GM19438 (cell line): ENCODE data around the gene ZFPM1.

Experiments used
- ATAC-seq: cut with Tn5 transposase; IDR thresholded peaks from one replicate; pipeline ENCODE4 v1.9.1; 2021; ENCODE audit warnings: low read depth; ENCODE audit not compliant: unreplicated experiment

Gene ZFPM1

GRCh38 chr16:88582912-88583575 lies 130.0 kb downstream of the ZFPM1 start:
- no peak for ATAC-seq

- ATAC-seq: no peak
Observed at GRCh38 chr16:88584676-88585075, 131.6 kb downstream of the ZFPM1 start.

DNA sequence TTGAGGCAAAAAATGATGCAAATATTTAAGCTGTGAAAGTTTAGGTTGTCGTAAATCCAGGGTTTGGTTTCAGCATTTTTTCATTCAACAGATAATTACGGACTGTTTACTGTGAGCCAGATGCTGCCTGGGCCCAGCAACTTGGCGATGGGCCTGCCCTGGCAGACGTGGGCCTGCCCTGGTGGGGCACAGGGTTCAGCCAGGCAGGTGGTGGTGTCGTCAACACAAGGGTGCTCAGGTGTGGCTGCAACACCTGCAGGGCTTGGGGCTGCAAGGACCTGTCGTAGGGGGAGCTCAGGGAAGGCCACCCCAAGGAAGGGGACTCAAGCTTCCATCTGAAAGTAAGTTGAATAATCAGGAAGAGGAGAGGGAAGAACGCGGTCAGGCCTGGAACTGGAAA lies 132.2 kb downstream of the ZFPM1 start:
- no peak for ATAC-seq

DNA sequence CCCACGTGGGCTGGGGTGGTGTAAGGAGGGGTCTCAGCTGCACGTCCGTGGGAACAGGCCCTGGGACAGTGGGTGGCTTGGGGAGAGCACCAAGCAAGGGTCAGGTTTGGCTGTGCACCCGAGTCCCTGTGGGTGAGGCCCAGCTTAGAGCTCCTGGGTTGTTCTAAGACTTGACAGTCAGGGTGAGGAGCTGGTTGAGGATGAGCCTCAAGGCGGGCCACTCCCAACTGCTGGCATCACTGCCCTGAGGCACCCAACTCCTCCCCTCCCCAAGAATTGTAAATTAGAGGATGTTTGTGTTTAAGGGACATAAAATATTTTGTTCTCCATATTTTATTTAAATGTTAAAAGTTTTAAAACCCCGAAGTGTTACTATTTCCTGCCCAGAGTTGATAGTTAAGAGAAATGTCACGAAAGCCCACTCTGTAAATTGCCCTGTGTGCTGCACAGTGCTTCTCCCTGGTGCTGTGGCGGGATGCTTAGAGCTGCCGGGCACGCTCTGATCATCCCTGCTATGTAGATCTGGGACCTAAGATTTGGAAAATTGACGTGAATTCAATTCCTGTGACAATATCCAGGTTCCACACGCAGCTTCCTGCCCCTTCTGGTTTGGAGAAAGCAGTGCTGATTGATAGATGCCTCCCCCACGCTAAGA lies 133.0 kb downstream of the ZFPM1 start:
- no peak for ATAC-seq
